GM19193 (cell line): ENCODE results near the gene ELK3.

Experiments used
- POLR2A ChIP-seq: IDR thresholded peaks from 4 replicates; pipeline ENCODE4 v1.6.1; 2011; ENCODE audit not compliant: insufficient read depth, insufficient read length; ENCODE audit errors: extremely low read depth

The ELK3 gene

GRCh38 chr12:96265836-96266235, 71.7 kb downstream of the ELK3 start:
- TF ChIP-seq POLR2A = no peak

- TF ChIP-seq POLR2A = no peak
These were observed 72.1 kb downstream of the ELK3 start for GRCh38 chr12:96266238-96266637.

- no peak for TF ChIP-seq POLR2A
These were observed 77.5 kb downstream of the ELK3 start for GRCh38 chr12:96271469-96272199.

DNA sequence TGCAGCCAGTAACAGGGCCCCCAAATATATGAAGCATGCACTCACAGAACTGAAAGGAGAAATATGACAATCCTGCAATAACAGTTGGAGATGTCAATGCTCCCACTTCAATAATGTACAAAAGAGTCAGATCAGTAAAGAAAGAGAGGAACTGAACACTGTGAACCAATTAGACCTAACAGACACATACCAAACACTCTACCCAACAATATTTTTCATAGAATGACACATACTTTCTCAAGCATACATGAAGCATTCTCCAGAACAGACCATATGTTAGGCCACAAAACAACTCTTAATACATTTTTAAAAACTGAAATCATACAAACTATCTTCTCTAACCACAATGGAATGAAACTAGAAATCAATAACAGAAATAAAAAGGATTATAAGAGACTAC, 80.2 kb downstream of the ELK3 start:
- no peak for TF ChIP-seq POLR2A

DNA sequence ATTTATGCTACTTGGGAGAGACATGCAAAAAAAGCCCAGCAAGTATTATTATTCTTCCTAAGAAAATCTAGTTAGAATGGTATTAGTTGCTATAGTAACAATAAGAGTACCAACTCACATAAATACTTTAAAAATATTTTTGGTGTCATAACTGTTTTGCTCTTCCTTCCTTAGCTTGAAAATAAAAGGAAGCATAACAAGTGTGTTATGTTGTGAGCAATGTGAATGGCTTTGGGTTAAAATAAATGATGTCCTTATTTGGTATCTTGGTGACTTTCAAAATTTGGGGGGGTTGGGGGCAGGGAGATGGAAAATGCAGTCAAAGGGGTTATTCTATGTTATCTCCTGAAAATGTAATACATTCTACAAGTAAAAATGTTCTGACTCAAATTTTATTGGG, 91.0 kb downstream of the ELK3 start:
- no peak for TF ChIP-seq POLR2A

DNA sequence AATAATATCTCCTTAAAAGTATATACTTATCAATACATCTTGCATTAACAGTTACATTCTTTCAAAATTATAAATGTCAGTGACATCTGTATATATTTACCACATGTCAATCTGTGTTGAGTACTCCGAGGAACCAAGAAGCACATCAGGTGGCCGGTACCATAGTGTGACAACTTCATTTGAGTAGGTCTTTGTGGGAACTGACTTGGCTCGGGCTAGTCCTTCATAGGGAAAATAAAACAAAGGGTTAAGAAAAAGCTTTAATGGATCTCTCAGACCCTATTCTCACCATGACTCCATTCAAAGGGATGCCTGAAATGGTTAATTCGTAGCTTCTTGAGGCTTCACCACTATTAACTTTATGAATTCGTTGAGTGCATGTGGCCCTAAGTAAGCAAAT, 94.9 kb downstream of the ELK3 start:
- TF ChIP-seq POLR2A = no peak

- no peak for TF ChIP-seq POLR2A
These were observed 98.9 kb downstream of the ELK3 start for GRCh38 chr12:96293093-96293492.

- no peak for TF ChIP-seq POLR2A
These were observed 100.7 kb downstream of the ELK3 start for GRCh38 chr12:96294831-96295230.

DNA sequence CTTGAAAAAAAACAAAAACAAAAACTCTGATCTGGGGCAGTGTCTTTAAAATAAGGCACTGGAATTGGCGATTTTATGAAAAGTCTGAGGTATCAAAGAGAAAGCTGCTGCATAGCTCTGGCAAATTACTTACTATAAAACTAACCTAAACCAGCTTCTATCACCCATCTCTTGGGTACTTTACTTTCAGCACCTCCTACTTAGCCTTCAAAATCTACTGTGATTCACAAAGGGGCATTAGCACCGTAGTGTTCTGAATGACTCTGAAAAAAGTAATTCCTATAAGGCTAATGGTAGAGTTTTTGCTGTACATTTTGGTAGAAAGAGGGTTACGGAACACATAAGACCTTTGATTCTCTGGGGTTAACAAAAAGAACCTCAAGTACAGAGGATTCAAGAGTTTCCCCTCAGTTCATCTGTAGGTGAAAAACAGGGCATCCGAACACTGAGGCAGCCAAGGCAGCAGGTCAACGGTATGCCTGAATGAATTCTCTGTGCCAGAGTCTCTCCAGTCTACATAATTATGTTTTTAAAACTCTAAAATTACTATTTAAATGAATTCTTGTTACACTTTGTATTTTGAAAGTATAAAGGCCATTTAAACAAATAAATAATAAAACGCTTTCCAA, 101.5 kb downstream of the ELK3 start:
- no peak for TF ChIP-seq POLR2A

GRCh38 chr12:96297504-96297903, 103.3 kb downstream of the ELK3 start:
- no peak for TF ChIP-seq POLR2A

DNA sequence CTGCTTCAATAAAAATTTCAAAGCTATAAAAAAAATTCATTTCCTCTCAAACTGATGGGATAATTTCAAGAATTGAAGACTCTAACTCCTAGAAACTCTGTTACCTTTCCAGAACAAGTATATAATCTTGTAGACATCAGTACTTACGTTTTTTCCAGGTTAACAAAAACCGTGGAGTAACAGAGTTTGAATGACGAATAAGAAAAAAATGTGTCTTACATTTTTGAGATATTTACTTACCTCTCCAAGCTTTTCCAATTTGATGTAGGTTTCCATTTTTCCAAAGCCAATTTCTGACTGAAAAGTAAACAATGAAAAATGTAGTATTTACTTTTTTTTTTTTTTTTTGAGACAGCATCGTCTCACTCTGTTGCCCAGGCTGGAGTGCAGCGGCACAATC, 105.9 kb downstream of the ELK3 start:
- no peak for TF ChIP-seq POLR2A

GRCh38 chr12:96301732-96302131, 107.6 kb downstream of the ELK3 start:
- TF ChIP-seq POLR2A = no peak

DNA sequence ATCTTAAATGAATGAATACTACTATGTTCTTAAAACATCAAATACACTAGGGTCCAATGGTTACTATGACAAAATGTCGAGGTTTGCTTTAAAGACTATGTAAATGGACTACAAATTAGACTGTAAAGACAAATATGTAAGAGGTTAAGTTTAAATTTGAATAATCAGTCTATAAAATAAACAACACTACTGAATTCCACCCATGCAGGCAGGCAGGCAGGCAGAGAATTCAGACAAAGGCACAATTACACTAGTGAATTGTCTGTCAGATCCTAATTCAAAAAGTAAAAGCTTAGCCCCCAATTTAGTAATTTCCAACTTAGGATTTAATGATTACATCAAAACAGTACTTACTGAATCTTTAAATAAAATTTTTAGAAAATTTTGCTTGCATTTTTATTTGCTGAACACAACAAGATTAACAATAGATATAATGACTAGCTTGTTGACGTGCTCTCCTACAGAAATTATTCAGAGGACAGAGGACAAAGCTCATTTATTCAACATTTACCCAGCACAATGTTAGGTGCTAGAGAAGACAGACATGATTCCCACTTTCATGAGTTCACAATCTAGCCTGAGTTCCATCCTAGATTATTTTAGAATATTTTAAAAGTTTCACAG, 108.6 kb downstream of the ELK3 start:
- TF ChIP-seq POLR2A = no peak

GRCh38 chr12:96303653-96304052, 109.5 kb downstream of the ELK3 start:
- TF ChIP-seq POLR2A = no peak

DNA sequence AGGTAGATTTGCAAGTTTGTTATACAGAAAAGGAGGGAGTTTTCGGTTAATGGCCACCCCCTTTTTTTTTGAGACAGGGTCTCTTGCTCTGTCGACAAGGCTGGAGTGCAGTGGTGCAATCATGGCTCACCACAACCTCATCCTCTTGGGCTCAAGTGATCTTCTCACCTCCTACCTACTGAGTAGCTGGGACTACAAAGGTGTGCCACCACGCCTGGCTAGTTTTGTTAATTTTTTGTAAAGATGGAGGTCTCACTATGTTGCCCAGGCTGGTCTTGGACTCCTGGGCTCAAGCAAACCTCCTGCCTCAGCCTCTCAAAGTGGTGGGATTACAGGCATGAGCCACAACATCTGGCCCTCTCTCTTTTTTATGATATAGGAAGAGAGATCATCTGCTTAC, 111.5 kb downstream of the ELK3 start:
- TF ChIP-seq POLR2A = no peak

DNA sequence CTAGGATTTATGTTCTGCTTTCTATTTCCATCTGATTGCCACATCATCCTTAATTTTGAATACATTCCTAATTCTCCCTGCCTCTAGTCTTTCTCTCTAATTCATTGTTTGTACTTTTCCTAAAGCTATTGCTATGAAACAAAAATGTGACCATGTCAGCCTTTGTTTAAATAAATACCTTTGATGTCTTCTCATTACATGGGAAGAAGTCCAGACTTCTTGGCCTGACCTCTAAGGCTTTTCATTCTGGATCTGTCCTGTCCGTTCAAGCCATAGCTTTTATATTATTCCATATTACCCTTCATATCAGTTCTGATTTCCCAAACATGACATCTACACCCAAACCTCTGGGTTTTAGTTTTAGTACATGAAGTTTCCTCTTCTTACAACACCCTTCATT, 114.7 kb downstream of the ELK3 start:
- no peak for TF ChIP-seq POLR2A

- TF ChIP-seq POLR2A = no peak
These were observed 115.9 kb downstream of the ELK3 start for GRCh38 chr12:96310067-96310466.

DNA sequence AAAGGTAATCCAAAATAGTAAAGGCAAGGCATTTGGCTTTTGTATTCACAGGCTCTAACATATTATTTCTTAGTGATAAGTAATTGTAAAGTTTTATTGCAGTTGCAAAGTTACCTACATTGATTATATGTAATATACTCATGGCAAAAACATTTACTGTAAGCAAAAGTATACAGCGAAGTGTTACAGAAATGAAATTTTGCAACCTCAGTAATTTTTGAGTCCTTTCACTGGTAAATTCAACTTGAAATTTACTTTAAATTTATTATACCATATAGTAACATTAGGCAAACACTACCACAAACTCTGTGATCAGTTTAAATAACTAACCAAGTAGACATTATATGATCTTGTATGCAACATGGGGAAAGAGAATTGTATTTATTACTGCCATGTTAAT, 117.0 kb downstream of the ELK3 start:
- TF ChIP-seq POLR2A = no peak
